Neural progenitor cell (in vitro differentiated cells): Measurements from ENCODE around the gene DAPK2. TPM values are rescaled to one million over a fixed set of nuclear protein-coding genes. Genes with fewer than 3 reads are reported as not detected.

Experiments used
- DNase-seq: peaks from one replicate; pipeline ENCODE4 v3.0.0-alpha.2; 2016; ENCODE audit warnings: low spot score
- H2AFZ ChIP-seq: fragments of 200-600 bp; sonication (generic); replicated peaks from 2 replicates; pipeline ENCODE4 v1.6.1; 2016; ENCODE audit warnings: antibody characterized with exemption
- H3F3A ChIP-seq: fragments of 200-600 bp; sonication (generic); 2 replicates; pipeline ENCODE4 v1.6.1; 2016; ENCODE audit warnings: antibody characterized with exemption, low read depth
- H3K27ac ChIP-seq: fragments of 200-600 bp; sonication (generic); 2 replicates; pipeline ENCODE4 v1.5.1; 2016; ENCODE audit warnings: mild to moderate bottlenecking
- H3K27me3 ChIP-seq: fragments of 200-600 bp; sonication (generic); 2 replicates; pipeline ENCODE4 v1.6.1; 2016; ENCODE audit warnings: mild to moderate bottlenecking, moderate library complexity
- H3K36me3 ChIP-seq: fragments of 200-600 bp; sonication (generic); 2 replicates; pipeline ENCODE4 v1.5.1; 2016
- H3K4me1 ChIP-seq: fragments of 200-600 bp; sonication (generic); 2 replicates; pipeline ENCODE4 v1.6.1; 2016; ENCODE audit warnings: mixed run types
- H3K4me2 ChIP-seq: fragments of 200-600 bp; sonication (generic); 2 replicates; pipeline ENCODE4 v1.6.1; 2016
- H3K4me3 ChIP-seq: fragments of 200-600 bp; sonication (generic); 2 replicates; pipeline ENCODE4 v1.5.1; 2016
- H3K79me2 ChIP-seq: fragments of 200-600 bp; sonication (generic); 2 replicates; pipeline ENCODE4 v1.6.1; 2016; ENCODE audit warnings: low read depth
- H3K9ac ChIP-seq: fragments of 200-600 bp; sonication (generic); 2 replicates; pipeline ENCODE4 v1.6.1; 2016
- H3K9me3 ChIP-seq: fragments of 200-600 bp; sonication (generic); 2 replicates; pipeline ENCODE4 v1.5.1; 2016; ENCODE audit warnings: low read depth
- H4K20me1 ChIP-seq: fragments of 200-600 bp; sonication (generic); 2 replicates; pipeline ENCODE4 v1.6.1; 2016; ENCODE audit warnings: low read depth
- H3K27ac Mint-ChIP-seq: 3 replicates; pipeline ENCODE4 v1.8.0; 2021; ENCODE audit warnings: mixed read lengths
- H3K27me3 Mint-ChIP-seq: 2 replicates; pipeline ENCODE4 v1.8.0; 2022; ENCODE audit warnings: low read depth, mild to moderate bottlenecking, inconsistent platforms, moderate library complexity, mixed read lengths; ENCODE audit not compliant: insufficient read depth
- H3K36me3 Mint-ChIP-seq: 3 replicates; pipeline ENCODE4 v1.8.0; 2021; ENCODE audit warnings: mixed read lengths
- H3K4me1 Mint-ChIP-seq: 3 replicates; pipeline ENCODE4 v1.8.0; 2021; ENCODE audit warnings: mixed read lengths
- H3K4me3 Mint-ChIP-seq: 3 replicates; pipeline ENCODE4 v1.8.0; 2021; ENCODE audit warnings: mild to moderate bottlenecking, moderate library complexity, mixed read lengths
- H3K9me3 Mint-ChIP-seq: 3 replicates; pipeline ENCODE4 v1.8.0; 2020; ENCODE audit warnings: mixed read lengths
- CTCF ChIP-seq: fragments of 200-600 bp; sonication (generic); IDR thresholded peaks from 2 replicates; pipeline ENCODE4 v1.5.1; 2017; ENCODE audit warnings: antibody characterized with exemption, mild to moderate bottlenecking
- EZH2 ChIP-seq: fragments of 200-600 bp; sonication (generic); IDR thresholded peaks from 2 replicates; pipeline ENCODE4 v1.6.1; 2017; ENCODE audit warnings: antibody characterized with exemption, mild to moderate bottlenecking, moderate library complexity
- EZH2phosphoT487 ChIP-seq: fragments of 200-600 bp; sonication (generic); IDR thresholded peaks from 2 replicates; pipeline ENCODE4 v1.6.1; 2017; ENCODE audit warnings: antibody characterized with exemption
- total RNA-seq: library from RNA; depleted of rRNA; stranded (reverse); fragments of >200 nt; gene quantifications from 2 replicates; pipeline ENCODE4 v1.2.3, GENCODE V29; 2015; ENCODE audit warnings: low replicate concordance

The DAPK2 gene
- total RNA-seq, 1 donor from 2014 or later, result 5.4 TPM

DNA sequence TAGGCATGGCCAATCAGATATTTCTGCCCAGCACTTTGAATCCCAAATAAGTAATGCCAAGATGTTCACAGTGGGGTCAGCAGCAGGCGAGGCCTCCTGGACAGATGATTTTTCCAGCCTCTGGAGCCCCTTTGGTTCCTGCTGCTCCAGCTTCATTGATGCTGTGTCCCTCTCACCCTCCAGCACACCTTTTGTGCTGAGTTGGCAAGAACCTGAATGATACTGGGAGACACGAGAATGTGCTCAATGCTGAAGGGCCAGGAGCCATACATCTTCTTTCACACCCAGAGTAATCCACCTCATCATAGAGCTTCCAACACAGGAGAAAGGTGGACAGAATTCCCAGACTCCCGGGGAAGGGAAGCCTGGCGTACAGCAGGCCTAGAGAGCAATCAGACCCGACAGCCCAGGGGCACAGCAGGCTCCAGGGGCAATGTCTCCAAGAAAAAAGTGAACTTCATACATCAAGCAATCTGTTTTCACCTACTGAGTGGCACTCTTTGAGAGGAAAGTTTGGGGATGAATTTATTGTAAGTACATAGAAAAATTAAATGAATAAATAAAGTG is 6.7 kb upstream of the DAPK2 start:
- TF ChIP-seq CTCF (no peak), EZH2 (no peak), EZH2phosphoT487 (no peak)
- H4K20me1 ChIP-seq, result no peaks in the 10 kb centered on the region

DNA sequence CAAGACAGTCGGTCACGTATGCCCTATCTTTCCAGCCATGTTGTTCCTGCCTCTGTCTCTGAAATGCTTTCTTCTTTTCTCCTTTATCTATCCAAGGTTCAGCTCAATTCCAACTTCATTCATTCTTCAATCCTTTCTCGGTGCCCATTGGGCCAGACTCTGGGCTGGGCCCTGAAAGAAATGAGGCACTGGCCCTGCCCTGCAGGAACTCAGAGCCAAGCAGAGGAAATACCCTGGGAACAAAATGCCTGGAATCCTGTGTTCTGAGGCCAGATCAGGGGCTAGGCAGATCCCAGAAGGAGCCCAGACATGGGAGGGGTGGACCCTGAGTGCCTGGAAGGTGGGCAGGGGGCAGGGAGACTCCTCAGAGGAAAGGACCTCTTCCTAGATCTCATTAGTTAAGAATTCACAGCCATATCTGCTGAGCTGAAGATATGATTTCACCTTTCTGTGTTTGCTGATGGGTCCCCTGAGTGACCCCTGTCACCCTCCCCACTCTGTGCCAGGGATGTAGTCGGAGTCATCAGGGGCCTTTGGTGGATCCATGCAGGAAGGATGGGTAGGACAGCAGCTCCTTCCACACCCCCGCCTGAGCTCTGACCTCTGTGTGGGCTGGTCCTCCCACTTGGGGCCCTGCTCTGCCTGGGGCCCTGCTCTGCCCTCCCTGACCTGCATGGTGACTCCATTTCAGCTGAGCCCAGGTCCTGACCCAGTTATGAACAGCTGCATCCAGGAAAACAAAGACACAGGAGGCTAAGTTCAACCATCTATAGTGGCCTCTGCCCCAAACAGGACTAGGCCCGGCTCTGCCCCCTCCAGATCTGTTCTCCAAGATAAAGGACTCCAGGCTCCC is 5.3 kb upstream of the DAPK2 start:
- H3K27me3 ChIP-seq, result peaks cover 17% of the 10 kb centered on the region
- H3K36me3 ChIP-seq, result no peaks in the 10 kb centered on the region
- DNase-seq, result no peak
- H4K20me1 ChIP-seq, result no peaks in the 10 kb centered on the region
- H3K36me3 Mint-ChIP-seq, result no peaks in the 10 kb centered on the region
- no peaks in the 10 kb centered on the region for H3F3A ChIP-seq
- no peak overlapping the region for H3K4me3 ChIP-seq
- H3K4me1 ChIP-seq, result peaks cover 18% of the 10 kb centered on the region
- no peaks in the 10 kb centered on the region for H3K79me2 ChIP-seq
- H3K9me3 Mint-ChIP-seq, result no peaks in the 10 kb centered on the region
- H3K27ac ChIP-seq, result no peak overlapping the region
- no peaks in the 10 kb centered on the region for H3K9me3 ChIP-seq
- no peak overlapping the region for H3K9ac ChIP-seq
- TF ChIP-seq EZH2 (no peak), EZH2phosphoT487 (no peak), CTCF (no peak)
- peak overlapping the region; percentile 9 for H3K27ac Mint-ChIP-seq
- no peak overlapping the region for H3K4me2 ChIP-seq
- no peak overlapping the region for H3K4me3 Mint-ChIP-seq
- H3K27me3 Mint-ChIP-seq, result peaks cover 10% of the 10 kb centered on the region
- peaks cover 36% of the 10 kb centered on the region for H3K4me1 Mint-ChIP-seq
- peak overlapping the region; percentile 50 for H2AFZ ChIP-seq

More for the DNA sequence above, 6.7 kb upstream of the DAPK2 start:
- no peak overlapping the region for H3K4me3 ChIP-seq
- peak overlapping the region; percentile 50 for H2AFZ ChIP-seq
- H3K27ac ChIP-seq, result no peak overlapping the region
- H3K27me3 ChIP-seq, result peaks cover 3% of the 10 kb centered on the region
- no peak for DNase-seq
- no peaks in the 10 kb centered on the region for H3K79me2 ChIP-seq
- peaks cover 13% of the 10 kb centered on the region for H3K4me1 ChIP-seq
- H3K9me3 ChIP-seq, result no peaks in the 10 kb centered on the region
- peaks cover 32% of the 10 kb centered on the region for H3K4me1 Mint-ChIP-seq
- no peak overlapping the region for H3K27ac Mint-ChIP-seq
- H3K9me3 Mint-ChIP-seq, result no peaks in the 10 kb centered on the region
- H3K36me3 ChIP-seq, result no peaks in the 10 kb centered on the region
- H3K4me3 Mint-ChIP-seq, result no peak overlapping the region
- H3K27me3 Mint-ChIP-seq, result peaks cover 9% of the 10 kb centered on the region
- H3K36me3 Mint-ChIP-seq, result no peaks in the 10 kb centered on the region
- H3F3A ChIP-seq, result no peaks in the 10 kb centered on the region
- H3K4me2 ChIP-seq, result no peak overlapping the region
- no peak overlapping the region for H3K9ac ChIP-seq

- peaks cover 20% of the 10 kb centered on the region for H3K4me1 ChIP-seq
- H2AFZ ChIP-seq, result no peak overlapping the region
- H3K79me2 ChIP-seq, result no peaks in the 10 kb centered on the region
- no peak overlapping the region for H3K9ac ChIP-seq
- no peak for DNase-seq
- H4K20me1 ChIP-seq, result no peaks in the 10 kb centered on the region
- no peak overlapping the region for H3K4me3 ChIP-seq
- Mint-ChIP-seq H3K27ac (no peak overlapping the region), H3K4me1 (peaks cover 37% of the 10 kb centered on the region), H3K4me3 (no peak overlapping the region), H3K9me3 (no peaks in the 10 kb centered on the region), H3K27me3 (peaks cover 11% of the 10 kb centered on the region), H3K36me3 (no peaks in the 10 kb centered on the region)
- H3K36me3 ChIP-seq, result no peaks in the 10 kb centered on the region
- TF ChIP-seq EZH2phosphoT487 (no peak), CTCF (no peak), EZH2 (no peak)
- H3K9me3 ChIP-seq, result no peaks in the 10 kb centered on the region
- H3K4me2 ChIP-seq, result no peak overlapping the region
- H3K27me3 ChIP-seq, result peaks cover 20% of the 10 kb centered on the region
- H3F3A ChIP-seq, result no peaks in the 10 kb centered on the region
- H3K27ac ChIP-seq, result no peak overlapping the region
Observed at GRCh38 chr15:64051093-64051402, 4.8 kb upstream of the DAPK2 start.
